GM10266 (cell line): Measurements from ENCODE around the gene IGF2BP3.

ENCODE experiments used
- DNase-seq: peaks from one replicate; pipeline ENCODE4 v3.0.0; 2012; ENCODE audit errors: extremely low spot score
- CTCF ChIP-seq: IDR thresholded peaks from 2 replicates; pipeline ENCODE4 v1.5.1; 2012; ENCODE audit warnings: mild to moderate bottlenecking, low read depth; ENCODE audit not compliant: control insufficient read depth, insufficient read depth; ENCODE audit errors: missing control alignments

Gene IGF2BP3

GRCh38 chr7:23471106-23471859, 992 bp upstream of the IGF2BP3 start:
- peak; percentile 85 for DNase-seq
- no peak for TF ChIP-seq CTCF

GRCh38 chr7:23469961-23470250, 385 bp downstream of the IGF2BP3 start:
- TF ChIP-seq CTCF: no peak
- no peak for DNase-seq

GRCh38 chr7:23469150-23469960, 936 bp downstream of the IGF2BP3 start:
- TF ChIP-seq CTCF: peak; percentile 3
- DNase-seq: peak; percentile 58

GRCh38 chr7:23468526-23469149, 1.7 kb downstream of the IGF2BP3 start:
- DNase-seq: no peak

GRCh38 chr7:23467806-23468525, 2.3 kb downstream of the IGF2BP3 start:
- peak; percentile 65 for DNase-seq
- no peak for TF ChIP-seq CTCF

More at GRCh38 chr7:23468526-23469149, 1.7 kb downstream of the IGF2BP3 start:
- TF ChIP-seq CTCF: no peak

GRCh38 chr7:23467291-23467805, 2.9 kb downstream of the IGF2BP3 start:
- no peak for TF ChIP-seq CTCF
- DNase-seq: no peak

GRCh38 chr7:23462846-23463245, 7.4 kb downstream of the IGF2BP3 start:
- TF ChIP-seq CTCF: peak; percentile 19
- DNase-seq: no peak
